GM12865 (cell line): Measurements from ENCODE around the gene MAP3K9.
A peak's percentile ranks its signal among the peaks of the same experiment; 100 is the strongest.

Source experiments
- DNase-seq: peaks from one replicate; pipeline ENCODE4 v3.0.0; 2010; ENCODE audit warnings: low read depth
- H3K4me3 ChIP-seq: 2 replicates; pipeline ENCODE4 v1.5.1; 2011; ENCODE audit warnings: mild to moderate bottlenecking, low read depth, low read length, control low read depth
- CTCF ChIP-seq: IDR thresholded peaks from 2 replicates; pipeline ENCODE4 v1.5.1; 2011; ENCODE audit warnings: low read length, control low read depth, low read depth, inconsistent platforms; ENCODE audit not compliant: insufficient read depth; ENCODE audit errors: missing control alignments

Gene MAP3K9

GRCh38 chr14:70810621-70811020 is 1.3 kb upstream of the MAP3K9 start:
- no peak for DNase-seq
- TF ChIP-seq CTCF: no peak
- H3K4me3 ChIP-seq: peak overlapping the region; percentile 99

GRCh38 chr14:70808416-70809224 is 693 bp downstream of the MAP3K9 start:
- peak; percentile 52 for DNase-seq
- no peak for TF ChIP-seq CTCF
- peak overlapping the region; percentile 77 for H3K4me3 ChIP-seq

- peak overlapping the region; percentile 77 for H3K4me3 ChIP-seq
- TF ChIP-seq CTCF: no peak
- DNase-seq: peak; percentile 81
These were observed 1.4 kb downstream of the MAP3K9 start for GRCh38 chr14:70807898-70808415.

- no peak for TF ChIP-seq CTCF
- DNase-seq: no peak
These were observed 4.7 kb downstream of the MAP3K9 start for GRCh38 chr14:70804556-70805162.

GRCh38 chr14:70803321-70804310 is 5.7 kb downstream of the MAP3K9 start:
- no peak overlapping the region for H3K4me3 ChIP-seq
- peak; percentile 82 for DNase-seq
- TF ChIP-seq CTCF: no peak

More at GRCh38 chr14:70804556-70805162, 4.7 kb downstream of the MAP3K9 start:
- H3K4me3 ChIP-seq: no peak overlapping the region

GRCh38 chr14:70802379-70802778 is 6.9 kb downstream of the MAP3K9 start:
- peak; percentile 40 for DNase-seq
- TF ChIP-seq CTCF: no peak
- H3K4me3 ChIP-seq: no peak overlapping the region
